Measurements from ENCODE around the gene LEMD1.

LEMD1 gene

DNA sequence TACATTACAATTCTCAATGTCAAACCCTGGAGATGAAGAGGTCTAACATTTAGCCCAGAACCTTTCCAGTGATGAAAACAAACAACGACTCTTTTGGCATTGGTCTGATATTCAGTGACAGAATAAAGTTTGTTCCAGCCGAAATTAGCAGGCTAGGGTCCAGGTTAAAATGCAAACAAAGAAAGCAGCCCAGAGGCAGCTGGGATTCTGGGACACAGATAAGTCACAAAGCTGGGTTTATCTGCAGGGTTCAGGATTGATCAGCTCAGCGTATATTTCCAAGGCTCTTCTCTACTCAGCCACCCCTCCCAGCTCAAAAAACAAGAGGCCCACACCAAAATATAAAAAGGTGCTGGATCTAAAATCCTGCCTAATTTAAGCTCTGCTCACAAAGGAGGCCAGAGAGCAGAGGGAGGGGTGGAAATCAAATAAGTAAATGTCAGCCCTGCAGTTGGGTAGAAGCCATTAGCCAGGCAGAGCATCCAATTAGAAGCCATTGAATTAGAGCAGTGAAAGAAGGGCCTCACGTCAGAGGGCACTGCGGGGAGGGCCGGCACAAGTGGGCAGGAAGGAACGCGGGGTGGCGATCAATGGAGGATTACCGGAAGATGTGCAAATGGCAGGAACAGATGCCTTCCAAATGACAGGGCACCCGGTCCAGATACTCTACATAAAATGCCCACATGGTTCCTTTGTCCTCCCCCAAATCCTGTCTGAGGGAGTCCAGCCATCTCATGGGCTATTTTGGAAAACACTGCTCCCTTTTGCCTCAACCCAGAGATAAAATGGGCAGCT lies 61.9 kb downstream of the LEMD1 start:
- no peak for DNase-seq (ENCODE audit: insufficient read length, low spot score)
- TF ChIP-seq, protein P1, sequence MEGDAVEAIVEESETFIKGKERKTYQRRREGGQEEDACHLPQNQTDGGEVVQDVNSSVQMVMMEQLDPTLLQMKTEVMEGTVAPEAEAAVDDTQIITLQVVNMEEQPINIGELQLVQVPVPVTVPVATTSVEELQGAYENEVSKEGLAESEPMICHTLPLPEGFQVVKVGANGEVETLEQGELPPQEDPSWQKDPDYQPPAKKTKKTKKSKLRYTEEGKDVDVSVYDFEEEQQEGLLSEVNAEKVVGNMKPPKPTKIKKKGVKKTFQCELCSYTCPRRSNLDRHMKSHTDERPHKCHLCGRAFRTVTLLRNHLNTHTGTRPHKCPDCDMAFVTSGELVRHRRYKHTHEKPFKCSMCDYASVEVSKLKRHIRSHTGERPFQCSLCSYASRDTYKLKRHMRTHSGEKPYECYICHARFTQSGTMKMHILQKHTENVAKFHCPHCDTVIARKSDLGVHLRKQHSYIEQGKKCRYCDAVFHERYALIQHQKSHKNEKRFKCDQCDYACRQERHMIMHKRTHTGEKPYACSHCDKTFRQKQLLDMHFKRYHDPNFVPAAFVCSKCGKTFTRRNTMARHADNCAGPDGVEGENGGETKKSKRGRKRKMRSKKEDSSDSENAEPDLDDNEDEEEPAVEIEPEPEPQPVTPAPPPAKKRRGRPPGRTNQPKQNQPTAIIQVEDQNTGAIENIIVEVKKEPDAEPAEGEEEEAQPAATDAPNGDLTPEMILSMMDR (IDR thresholded peaks at IDR 0.05; ENCODE audit: insufficient read depth, missing control alignments): no peak
- peak; percentile 95 for FAIRE-seq

DNA sequence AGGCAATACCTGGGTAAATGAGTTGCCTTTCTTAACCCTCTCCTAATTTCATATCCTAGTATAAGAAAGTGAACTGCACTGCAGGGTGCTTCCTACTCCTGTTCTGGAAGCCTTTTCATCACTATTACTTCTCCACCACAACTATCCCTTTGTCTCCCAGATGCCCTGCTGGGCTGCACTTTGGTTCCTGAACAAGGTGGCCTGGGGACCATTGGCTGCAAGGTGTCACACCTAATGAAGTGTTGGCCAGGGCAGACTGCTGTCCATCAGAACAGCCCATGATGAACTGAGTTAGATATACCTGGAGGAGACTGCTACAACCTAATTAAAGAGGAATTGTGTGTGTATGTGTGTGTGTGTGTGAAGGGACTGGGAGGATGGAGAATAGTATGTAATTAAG lies 63.3 kb downstream of the LEMD1 start:
- DNase-seq (ENCODE audit: insufficient read length, low spot score): no peak
- FAIRE-seq: peak; percentile 38
- TF ChIP-seq, protein P1 (IDR thresholded peaks at IDR 0.05; ENCODE audit: insufficient read depth, missing control alignments): no peak

DNA sequence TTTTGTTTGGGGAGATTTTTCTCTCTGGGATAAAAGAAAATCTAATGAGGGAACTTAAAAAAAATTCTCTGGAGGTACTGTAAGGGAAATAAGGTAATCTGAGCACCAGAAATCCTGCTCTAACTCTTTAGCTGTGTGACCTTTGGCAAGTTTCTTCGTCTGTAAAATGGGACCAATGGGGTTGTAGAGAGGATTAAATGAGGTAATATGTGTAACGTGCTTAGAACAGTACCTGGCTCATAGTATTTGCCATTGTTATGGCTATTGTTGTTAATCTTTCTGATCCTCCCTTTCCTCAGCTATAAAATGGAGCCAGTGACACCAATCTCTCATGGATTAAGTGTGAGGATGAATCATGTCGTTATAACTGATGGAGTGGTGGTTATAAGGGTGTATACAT lies 64.3 kb downstream of the LEMD1 start:
- FAIRE-seq (peak; percentile 77), DNase-seq (ENCODE audit: insufficient read length, low spot score) (no peak)
- TF ChIP-seq, protein P1 (IDR thresholded peaks at IDR 0.05; ENCODE audit: insufficient read depth, missing control alignments): no peak

DNA sequence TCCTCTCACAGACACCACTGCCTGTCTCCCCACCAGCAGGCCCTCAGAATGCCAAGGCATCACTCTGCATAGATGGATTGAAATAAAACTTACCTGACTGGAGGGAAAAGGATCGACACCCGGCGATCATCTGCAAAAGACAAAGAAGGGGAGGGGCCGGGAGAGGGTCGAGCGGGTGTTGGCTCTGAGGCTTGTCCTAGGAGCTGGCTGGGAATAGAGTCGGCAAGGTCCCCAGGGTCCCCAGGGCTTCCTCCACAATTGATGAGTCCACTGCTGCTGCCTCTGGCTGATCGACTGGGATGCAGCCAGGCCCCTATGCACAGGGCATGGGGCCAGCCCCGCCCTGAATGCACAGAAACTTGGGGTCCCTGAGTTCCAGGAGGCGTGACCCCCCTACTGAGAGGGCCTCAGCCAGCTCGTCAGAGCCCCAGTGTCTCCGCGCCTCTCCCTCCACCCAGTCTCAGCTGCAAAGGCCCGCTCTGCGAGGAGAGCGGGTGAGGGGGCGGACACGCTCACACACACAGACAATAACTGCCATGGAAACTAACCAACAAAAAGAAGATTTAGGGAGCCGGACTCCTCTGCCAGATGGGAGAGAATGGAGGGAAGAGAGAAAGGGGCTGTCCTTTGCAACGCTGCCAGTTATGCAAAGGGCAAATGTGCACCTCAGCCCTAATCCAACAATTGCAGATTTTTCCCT lies 65.3 kb downstream of the LEMD1 start, which contains the start of gene KLHDC8A:
Gene KLHDC8A (minus strand): TSS at position 483 of the 700 bp plus-strand sequence. CDS start 13,318 bp downstream, outside the sequence.
- TF ChIP-seq, protein P1 (IDR thresholded peaks at IDR 0.05; ENCODE audit: insufficient read depth, missing control alignments): no peak
- DNase-seq (ENCODE audit: insufficient read length, low spot score) (no peak), FAIRE-seq (no peak)

DNA sequence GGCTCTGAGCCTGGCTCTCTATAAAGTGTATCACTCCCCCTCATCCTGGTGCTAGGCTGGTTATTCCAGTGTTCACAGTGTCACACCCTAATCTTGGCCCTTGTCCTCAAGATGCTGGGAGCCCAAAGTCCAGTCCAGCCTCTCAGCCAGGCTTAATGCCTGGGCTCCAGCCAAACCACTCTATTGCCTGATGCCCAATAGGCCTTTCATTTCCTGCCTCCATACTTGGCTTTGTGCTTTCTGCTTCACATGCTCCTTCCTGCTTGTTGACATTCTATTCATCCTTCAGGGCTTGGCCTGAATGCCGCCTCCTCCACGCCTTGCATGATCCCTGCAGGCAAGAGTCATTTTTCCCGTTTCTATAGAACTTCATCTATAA lies 66.8 kb downstream of the LEMD1 start:
- DNase-seq (ENCODE audit: insufficient read length, low spot score) (no peak), FAIRE-seq (no peak)
- TF ChIP-seq, protein P1 (IDR thresholded peaks at IDR 0.05; ENCODE audit: insufficient read depth, missing control alignments): no peak

DNA sequence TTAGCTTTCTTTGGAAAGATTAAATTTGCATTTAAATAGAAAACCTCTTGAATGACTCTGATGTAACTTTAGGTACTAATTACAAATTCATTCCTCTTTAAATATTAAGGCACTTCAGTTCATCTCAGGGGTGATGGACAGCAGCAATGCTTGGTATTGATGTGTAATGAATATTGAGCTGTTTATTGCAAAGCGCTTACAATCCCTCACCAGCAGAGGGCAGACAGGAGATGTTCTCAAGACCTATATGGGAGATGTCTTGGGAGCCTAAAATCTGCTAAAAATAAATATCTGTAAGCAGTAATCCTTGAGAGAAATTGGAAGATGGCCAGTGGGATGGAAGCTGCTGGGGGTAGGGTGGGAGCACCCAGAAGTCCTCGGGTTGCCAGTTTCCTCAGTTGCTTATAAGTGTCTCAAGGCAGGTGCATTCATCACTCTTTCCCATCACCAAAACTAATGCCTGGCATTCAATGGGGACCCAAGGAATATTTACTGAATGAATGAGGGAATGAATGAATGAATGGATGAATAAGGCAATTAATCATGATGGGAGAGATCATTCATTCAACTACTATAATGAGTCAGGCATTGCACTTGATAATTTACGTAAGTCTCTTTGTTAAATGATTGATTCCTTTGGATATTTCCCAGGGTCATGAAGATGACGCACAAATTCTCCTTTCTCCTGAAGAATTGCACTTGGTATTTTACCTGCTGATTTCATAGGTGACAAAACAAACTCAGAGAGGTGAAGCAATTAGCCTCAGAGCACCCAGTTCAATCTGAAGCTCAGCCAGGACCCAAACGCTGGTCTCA lies 67.4 kb downstream of the LEMD1 start:
- FAIRE-seq: peak; percentile 91
- TF ChIP-seq, protein P1 (IDR thresholded peaks at IDR 0.05; ENCODE audit: insufficient read depth, missing control alignments): peak; percentile 95
- no peak for DNase-seq (ENCODE audit: insufficient read length, low spot score)

All from D721Med (cell line).